Measurements from ENCODE around the gene KRT82.

- TF ChIP-seq, protein P1, sequence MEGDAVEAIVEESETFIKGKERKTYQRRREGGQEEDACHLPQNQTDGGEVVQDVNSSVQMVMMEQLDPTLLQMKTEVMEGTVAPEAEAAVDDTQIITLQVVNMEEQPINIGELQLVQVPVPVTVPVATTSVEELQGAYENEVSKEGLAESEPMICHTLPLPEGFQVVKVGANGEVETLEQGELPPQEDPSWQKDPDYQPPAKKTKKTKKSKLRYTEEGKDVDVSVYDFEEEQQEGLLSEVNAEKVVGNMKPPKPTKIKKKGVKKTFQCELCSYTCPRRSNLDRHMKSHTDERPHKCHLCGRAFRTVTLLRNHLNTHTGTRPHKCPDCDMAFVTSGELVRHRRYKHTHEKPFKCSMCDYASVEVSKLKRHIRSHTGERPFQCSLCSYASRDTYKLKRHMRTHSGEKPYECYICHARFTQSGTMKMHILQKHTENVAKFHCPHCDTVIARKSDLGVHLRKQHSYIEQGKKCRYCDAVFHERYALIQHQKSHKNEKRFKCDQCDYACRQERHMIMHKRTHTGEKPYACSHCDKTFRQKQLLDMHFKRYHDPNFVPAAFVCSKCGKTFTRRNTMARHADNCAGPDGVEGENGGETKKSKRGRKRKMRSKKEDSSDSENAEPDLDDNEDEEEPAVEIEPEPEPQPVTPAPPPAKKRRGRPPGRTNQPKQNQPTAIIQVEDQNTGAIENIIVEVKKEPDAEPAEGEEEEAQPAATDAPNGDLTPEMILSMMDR (IDR thresholded peaks at IDR 0.05; ENCODE audit: poor library complexity), result no peak
- TF ChIP-seq EZH2 (IDR thresholded peaks at IDR 0.05; ENCODE audit: borderline replicate concordance) (no peak), EZH2phosphoT487 (IDR thresholded peaks at IDR 0.05; ENCODE audit: low read depth, severe bottlenecking, unreplicated experiment) (no peak)
Measured at GRCh38 chr12:52444647-52445595, 38.8 kb upstream of the KRT82 start.

Data from hepatocyte (in vitro differentiated cells).